Measurements from ENCODE around the gene LTA. TPM values are rescaled to one million over a fixed set of nuclear protein-coding genes. Genes with fewer than 3 reads are reported as not detected.
"Not testable (repeated sequence)": the region's sequence is repeated elsewhere in the genome, so short reads cannot be mapped to it uniquely, and the experiment has no call there.

The LTA gene
- polyA plus RNA-seq, 4 donors, result 0.23 to 0.43 (median 0.36) TPM

- DNase-seq (ENCODE audit: low read depth in 4 of 4, low spot score in 3 of 4), result peak; percentile 94 to 96 (median 96)
Measured at GRCh38 chr6:31541658-31542521, 30.2 kb upstream of the LTA start, which contains the start of gene DDX39B. TSS of gene DDX39B (minus strand) at chr6:31542003. CDS start at chr6:31540532, 1,471 bp downstream.

DNA sequence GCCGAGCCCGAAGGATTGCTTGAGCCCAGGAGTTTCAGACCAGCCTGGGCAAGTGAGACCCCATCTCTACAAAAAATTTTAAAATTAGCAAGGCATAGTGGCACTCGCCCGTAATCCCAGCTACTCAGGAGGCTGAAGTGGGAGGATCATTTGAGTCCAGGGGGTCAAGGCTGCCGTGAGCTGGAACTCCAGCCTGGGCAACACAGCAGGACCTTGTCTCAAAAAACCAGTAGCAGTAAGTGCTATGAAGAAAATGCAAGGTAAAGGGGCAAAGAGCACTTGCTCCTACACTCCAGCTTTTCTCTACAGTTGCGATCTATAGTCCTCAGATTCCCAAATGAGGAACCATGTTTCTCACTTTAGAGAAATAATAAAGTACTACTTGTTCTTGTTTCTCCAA is 28.4 kb upstream of the LTA start:
- no peak for DNase-seq (ENCODE audit: low read depth in 4 of 4, low spot score in 3 of 4)

DNA sequence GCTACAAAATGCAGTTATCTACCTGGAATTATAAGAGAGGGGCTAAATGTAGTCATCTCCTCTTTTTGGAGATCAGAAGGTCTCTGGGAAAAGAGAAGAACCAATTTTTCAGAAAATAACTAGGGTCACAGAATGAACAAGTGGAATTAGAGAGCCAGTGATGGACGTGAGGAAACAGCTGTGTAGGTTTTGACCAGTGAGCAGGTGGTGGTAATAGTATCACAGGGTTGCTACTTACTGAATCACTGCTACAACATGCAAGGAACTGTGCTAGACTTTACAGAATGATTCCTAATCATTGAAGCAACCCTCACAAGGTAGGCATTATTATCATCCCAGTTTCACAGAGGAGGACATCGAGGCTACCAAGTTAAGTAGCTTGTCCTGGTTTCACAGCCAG is 27.4 kb upstream of the LTA start:
- no peak for DNase-seq (ENCODE audit: low read depth in 4 of 4, low spot score in 3 of 4)

DNA sequence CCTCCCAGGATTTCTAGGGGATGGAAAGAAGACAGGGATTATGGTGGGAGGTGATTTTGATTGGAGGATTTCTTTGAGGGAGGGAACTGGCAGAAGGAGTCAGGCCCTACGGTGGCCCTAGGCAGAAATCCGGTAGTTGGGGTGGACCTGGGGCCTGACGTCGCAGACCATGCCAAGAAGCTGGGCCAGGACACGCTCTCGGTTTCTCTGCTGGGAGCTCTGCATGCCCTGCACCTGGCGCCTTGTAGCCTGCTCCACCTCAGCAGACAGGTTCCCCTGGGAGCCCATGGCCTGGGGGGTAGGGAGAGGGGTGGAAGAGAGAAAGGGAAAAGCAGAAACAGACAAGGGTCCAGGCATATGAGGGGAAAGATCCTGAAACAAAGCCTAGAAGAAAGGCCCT is 26.8 kb upstream of the LTA start:
- DNase-seq (ENCODE audit: low read depth in 4 of 4, low spot score in 3 of 4), result no peak

DNA sequence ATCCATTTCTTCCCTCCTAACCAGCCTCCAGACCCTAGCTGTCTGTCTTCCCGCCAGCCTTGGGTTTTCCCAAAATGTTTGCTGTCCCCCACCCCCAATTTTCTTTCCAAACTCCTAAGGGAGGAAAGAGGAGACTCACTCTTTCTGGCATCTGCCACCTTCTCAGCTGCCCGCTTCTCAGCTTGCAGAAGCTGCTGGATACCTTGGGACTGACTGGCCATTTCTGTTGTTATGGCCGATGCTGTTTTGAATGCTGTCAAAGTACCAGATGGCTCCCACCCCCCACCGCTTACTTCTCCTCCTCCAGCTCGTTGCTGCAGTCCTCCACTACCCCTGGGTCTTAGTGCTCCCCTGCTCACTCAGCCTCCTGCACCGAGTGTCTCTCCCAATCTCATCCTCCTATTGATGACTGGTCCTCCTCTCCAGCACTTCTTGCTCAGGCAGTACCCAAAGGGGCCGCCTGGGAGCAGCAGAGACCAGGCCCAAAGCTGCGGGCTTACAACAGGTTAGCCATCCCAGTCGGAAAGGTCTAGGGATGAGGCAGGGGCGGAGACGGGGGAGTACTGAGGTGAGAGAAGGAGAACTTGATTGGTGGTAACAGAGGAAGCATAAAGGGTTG is 25.6 kb upstream of the LTA start, which contains the start of gene ATP6V1G2:
ATP6V1G2 (minus strand) TSS at position 270 of the 619 bp plus-strand sequence; CDS start at position 221, 49 bp downstream.
- peak; percentile 71 to 80 (median 75) for DNase-seq (ENCODE audit: low read depth in 4 of 4, low spot score in 3 of 4)

GRCh38 chr6:31546958-31547726 is 24.9 kb upstream of the LTA start, which contains the start of gene NFKBIL1:
TSS of gene NFKBIL1 (plus strand) at chr6:31547608. CDS start at chr6:31547695, 87 bp downstream.
- peak; percentile 90 to 95 (median 92) for DNase-seq (ENCODE audit: low read depth in 4 of 4, low spot score in 3 of 4)

GRCh38 chr6:31547727-31548543 is 24.2 kb upstream of the LTA start:
- no peak for DNase-seq (ENCODE audit: low read depth in 4 of 4, low spot score in 3 of 4)

GRCh38 chr6:31548544-31548873 is 23.6 kb upstream of the LTA start:
- DNase-seq (ENCODE audit: low read depth in 4 of 4, low spot score in 3 of 4), result no peak

DNA sequence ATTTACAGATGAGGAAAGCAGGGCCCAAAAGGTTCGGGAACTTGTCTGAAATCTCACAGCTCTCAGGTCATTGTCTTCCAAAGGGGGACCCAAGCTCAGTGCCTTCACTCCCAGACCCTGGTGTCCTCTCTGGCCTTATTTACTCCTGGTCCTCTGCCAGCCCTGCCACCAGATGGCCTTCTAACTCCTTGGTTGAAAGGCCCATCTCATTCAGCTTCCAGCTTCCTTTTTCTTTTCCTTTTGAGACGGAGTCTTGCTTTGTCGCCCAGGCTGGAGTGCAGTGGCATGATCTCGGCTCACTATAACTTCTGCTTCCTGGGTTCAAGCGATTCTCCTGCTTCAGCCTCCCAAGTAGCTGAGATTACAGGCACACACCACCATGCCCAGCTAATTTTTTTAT is 20.7 kb upstream of the LTA start:
- not testable (repeated sequence) for DNase-seq (ENCODE audit: low read depth in 4 of 4, low spot score in 3 of 4)

DNA sequence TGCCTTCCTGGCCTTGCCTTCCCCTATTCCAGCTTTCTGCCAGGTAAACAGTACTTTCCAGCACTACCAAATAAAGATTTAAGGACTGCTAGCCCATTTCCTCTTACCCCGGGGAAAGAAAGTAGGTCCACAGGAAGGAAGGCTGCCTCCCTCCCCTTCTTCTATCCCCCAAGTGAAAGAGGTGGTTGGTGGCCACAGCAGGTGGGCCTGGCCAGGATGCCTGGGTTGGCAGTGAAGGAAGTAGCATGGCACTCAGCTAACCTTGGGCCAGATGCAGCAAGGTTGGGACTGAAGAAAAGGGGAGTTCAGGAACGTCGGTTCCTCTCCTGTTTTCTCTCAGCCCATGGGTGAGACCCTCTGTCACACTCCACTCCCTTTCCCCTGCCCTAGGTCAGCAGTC is 15.8 kb upstream of the LTA start:
- no peak for DNase-seq (ENCODE audit: low read depth in 4 of 4, low spot score in 3 of 4)

- no peak for DNase-seq (ENCODE audit: low read depth in 4 of 4, low spot score in 3 of 4)
Measured at GRCh38 chr6:31557443-31558317, 14.4 kb upstream of the LTA start.

GRCh38 chr6:31558318-31558625 is 13.8 kb upstream of the LTA start:
- DNase-seq (ENCODE audit: low read depth in 4 of 4, low spot score in 3 of 4), result no peak

- DNase-seq (ENCODE audit: low read depth in 4 of 4, low spot score in 3 of 4), result no peak
Measured at GRCh38 chr6:31558631-31559500, 13.2 kb upstream of the LTA start.

- DNase-seq (ENCODE audit: low read depth in 4 of 4, low spot score in 3 of 4), result no peak
Measured at GRCh38 chr6:31559606-31559957, 12.5 kb upstream of the LTA start.

GRCh38 chr6:31559958-31560696 is 12.0 kb upstream of the LTA start:
- DNase-seq (ENCODE audit: low read depth in 4 of 4, low spot score in 3 of 4), result no peak

DNA sequence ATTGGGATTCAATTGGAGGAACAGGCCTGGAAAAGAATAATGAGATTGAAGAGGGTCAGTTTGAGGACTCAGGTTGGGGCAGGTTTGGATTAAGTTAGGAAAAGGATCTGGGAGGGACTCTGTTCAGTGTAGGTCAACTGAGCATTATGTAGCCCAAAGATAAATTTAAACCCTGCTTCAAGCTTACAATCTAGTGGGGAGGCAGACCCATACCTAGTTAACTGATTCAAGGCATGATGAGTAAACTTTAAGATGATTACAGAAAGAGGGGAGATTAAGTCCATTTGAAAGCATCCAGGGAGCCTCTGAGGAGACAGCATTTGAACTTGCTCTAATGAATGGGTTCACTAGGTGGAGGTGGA is 11.4 kb upstream of the LTA start:
- no peak for DNase-seq (ENCODE audit: low read depth in 4 of 4, low spot score in 3 of 4)

DNA sequence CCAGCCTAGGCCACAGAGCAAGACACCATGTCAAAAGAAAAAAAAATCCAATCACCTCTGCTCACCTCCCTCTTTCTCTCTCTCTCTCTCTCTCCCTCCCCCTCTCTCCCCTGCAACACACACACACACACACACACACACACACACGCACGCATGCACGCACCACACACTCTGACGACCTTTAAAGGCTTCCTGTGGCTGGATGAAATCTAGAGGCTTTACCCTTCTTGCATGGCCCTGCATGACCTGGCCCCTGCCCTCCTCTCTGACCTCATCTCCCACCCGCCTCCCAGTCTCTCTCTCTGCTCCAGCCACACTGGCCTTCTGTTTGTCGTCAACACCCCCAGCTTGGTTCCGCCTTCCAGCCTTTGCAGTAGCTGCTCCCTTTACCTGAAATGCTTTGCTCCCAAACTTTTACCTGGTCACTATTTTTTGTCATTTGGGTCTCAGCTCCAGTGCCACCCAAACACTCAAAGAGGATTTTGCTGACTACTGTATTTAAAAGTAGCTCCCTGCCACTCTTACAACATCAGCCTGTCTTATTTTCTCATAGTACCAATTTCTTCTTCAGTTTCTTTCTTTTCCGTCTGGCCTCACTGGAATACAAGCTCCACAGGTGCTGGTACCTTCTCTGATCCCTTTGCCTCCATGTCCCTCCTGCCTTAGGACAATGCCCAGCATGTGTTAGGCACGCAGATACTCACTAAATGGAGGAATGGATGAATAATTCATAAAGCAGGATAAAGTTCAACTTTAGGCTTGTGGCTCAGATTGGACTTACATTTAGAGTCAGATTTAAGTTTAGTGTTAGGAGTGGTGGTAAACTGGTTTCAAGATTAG is 4.3 kb upstream of the LTA start:
- no peak for DNase-seq (ENCODE audit: low read depth in 4 of 4, low spot score in 3 of 4)
